Cerebellar nuclear complex (tissue), 1 donor: ENCODE measurements around the gene ZNF497.
"Not testable (repeated sequence)": the region's sequence is repeated elsewhere in the genome, so short reads cannot be mapped to it uniquely, and the experiment has no call there.

ENCODE experiments used
- DNase-seq, 2 experiments: peaks; one replicate each; lab custom pipeline; 2025; lab: John Stamatoyannopoulos, UW

Gene ZNF497

GRCh38 chr19:58394821-58395219, 32.3 kb upstream of the ZNF497 start:
- DNase-seq, result no peak

DNA sequence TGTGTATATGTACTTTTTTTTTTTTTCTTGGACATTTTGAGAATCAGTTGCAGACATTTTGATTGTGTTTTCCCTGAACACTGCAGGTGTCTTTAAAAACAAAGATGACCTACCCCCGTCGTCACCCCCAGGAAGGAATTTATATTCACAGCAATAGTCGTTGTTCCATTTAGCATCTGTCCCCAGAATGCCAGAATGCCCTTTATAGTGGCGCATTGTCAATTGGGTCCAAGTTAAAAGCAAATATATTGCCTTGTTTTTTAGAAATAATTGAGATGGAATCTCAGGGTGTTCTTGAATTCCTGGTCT, 31.1 kb upstream of the ZNF497 start:
- DNase-seq, result no peak

- DNase-seq, result no peak
Observed at GRCh38 chr19:58392945-58393724, 30.6 kb upstream of the ZNF497 start.

- DNase-seq, result no peak
Observed at GRCh38 chr19:58388175-58388526, 25.6 kb upstream of the ZNF497 start.

DNA sequence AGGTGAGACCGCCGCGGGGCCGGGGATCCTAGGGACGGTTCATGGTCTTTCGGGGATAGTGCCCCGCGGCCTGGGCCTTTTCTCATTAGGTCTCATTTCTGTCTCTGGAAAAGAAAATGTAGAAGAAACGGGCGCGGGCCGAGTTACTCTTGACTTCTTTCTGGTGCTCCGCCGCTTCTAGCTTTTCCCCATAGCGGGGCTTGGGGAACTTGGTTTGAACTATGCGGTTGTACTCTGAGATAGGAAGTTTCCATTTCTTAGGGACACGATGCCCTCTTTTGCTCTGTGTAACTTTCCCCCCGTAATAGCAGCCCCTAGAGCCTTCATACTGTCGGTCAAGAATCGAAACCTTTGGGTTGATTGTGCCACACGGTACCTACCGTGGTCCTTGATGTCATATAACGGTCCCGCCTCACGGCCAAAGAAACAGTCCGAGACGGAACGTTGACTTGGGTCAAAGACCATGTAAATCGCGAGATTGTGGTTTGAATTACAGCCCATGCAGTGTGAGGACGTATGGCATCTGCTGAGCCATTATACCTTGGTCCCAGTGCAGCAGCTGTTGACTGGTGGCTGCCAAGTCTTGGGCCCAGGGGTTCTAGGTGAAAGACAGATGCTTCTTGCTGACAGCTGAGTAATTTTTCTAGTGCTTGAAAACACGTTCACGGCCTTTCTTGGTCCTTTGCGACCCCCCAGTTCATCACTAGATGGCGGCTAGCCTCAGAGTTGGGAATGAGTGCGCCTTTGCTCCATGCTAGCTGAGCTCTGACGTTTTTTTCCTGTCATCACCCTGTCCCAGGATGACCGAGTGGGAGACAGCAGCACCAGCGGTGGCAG, 25.0 kb upstream of the ZNF497 start:
- DNase-seq, result no peak

DNA sequence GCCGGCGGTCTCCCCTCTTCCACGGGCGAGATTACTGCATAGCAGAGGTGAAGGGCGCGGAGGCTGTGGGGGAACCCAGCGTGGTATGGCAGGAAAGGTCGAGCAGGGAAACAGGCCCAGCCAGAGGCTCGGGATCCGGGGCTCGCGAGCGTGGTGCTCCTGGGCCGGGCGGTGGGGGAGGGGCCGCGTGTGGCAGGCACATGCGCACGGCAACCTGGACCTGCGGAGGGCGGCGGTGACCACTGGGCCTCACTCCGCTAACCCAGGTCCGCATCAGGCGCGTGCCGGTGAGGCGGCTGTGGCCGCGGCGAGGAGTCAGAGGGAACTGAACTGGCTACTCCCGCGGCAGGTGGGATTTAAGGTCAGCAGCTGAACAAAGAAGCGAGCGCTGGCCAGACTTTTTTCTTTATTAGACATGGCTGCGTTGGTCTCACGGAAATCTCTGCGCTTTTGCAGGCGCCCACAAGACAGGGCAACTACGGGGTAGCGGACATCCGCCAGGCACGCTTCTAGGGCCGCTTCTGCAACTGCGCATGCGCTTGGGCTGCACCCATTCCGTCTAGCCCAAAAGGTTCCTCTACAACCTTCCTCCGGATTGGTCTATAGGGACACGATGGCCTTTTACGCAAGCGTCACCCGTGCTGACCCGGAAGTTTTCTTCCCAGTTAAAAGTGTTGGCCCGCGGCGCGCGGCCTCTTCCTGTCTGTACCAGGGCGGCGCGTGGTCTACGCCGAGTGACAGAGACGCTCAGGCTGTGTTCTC, 24.2 kb upstream of the ZNF497 start, which contains the start of gene RPS5:
RPS5 (plus strand) TSS at position 694 of the 762 bp plus-strand sequence. CDS start 869 bp downstream, outside the sequence.
- peak; percentile 88 to 93 for DNase-seq

DNA sequence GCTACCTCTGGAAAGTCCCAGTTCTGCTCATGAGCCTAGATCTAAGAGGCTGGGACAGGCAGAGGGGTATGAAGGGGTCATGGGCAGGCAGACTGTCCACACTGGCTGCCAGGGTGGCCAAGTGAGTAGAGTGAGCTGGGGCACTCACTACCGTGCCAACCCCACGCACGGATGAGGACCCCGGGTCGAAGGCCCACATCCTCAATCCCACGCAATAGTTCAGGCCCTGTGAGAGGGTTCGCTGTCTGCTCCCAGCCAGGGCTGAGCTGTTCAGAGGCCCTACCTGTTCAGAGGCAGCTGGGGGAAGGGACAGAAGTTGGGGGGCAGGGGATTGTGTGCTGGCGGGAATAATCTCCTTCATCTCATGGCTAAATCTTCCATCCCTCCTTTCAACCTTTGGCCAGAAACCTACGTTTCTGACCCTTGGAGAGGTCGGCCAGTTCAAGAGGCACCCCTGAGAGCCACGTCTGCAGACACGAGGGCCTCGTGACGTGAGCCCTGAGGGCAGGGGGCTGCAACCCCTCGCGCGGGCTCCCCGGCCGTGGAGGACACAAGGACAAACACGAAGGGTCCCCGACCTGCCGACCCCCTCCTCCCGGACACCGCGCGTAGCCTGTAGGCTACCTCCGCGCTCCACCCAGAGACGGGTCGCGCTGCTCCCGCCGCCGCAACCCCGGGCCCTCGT, 23.5 kb upstream of the ZNF497 start:
- no peak for DNase-seq

DNA sequence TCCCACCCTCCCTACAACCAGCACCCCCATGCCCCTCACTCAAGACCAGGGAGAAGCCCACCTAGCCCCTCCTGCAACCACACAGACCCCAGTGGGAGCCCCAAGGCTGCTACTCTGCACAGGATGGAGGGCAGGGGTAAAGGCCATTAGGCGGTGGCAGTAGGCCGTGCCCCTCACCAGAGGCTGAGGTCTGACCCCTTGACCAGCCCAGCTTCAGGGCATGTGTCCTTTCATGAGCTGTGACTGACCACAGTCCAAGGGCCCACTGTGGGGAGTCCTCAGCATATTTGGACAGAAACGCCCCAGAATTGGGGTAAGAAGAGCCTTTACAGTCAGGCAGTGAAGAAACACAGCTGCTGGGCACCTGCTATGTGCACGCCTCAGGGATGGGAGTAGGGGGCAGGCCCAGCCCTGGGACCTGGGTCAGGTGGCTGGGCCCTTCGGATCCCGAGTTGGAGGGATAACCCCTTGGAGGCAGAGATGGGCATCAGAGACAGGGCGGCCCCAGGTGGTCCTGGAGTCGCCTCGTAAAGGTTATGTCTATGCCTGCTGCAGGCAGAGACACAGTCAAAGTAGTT, 22.9 kb upstream of the ZNF497 start:
- no peak for DNase-seq

GRCh38 chr19:58382997-58383603, 20.5 kb upstream of the ZNF497 start:
- no peak for DNase-seq

GRCh38 chr19:58381460-58382212, 19.1 kb upstream of the ZNF497 start:
- no peak for DNase-seq

DNA sequence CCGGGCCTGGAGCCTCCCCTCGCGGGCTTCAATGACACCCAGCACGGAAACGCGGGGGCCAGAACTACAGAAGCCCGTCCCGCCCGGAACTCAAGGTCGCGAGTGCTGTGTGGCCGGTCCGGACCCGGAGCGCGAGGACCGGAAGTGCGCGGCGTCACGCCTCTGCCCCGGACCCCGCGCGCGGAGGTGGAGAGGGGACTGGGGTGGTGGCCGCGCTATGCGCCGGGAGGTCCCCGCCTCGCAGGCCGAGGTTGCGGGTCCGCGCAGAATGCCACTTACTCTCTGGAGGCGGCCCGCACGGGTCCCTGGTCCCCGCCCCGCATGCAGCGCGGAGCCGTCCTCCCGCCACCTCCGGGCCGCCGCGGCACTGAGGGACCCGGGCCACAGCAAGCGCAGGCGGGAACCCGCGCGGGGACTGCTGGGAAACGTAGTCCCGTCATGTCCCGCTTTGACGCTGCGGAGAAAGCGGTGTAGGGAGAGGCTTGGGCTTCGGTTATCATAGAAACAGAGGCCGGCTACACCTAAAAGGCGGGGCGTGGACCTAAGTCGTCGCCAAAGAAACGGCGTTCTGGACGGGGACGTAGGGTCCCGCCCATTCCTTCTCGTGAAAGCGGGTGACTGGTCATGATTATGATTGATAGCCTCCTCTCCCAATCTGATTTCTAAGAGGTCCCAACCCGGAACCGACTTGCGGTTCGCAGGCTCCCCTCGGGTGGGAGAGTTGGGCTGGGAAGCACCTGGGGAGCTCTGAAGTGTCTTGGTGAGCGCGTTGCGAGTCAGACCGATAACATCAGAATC, 18.3 kb upstream of the ZNF497 start, which contains the start of gene ZNF837:
ZNF837 (minus strand) TSS at position 369 of the 798 bp plus-strand sequence. CDS start 11,698 bp downstream, outside the sequence.
- peak; percentile 95 to 96 for DNase-seq

GRCh38 chr19:58380037-58380661, 17.6 kb upstream of the ZNF497 start:
- no peak for DNase-seq

GRCh38 chr19:58379246-58379645, 16.7 kb upstream of the ZNF497 start:
- DNase-seq, result no peak

GRCh38 chr19:58376724-58377123, 14.2 kb upstream of the ZNF497 start:
- not testable (repeated sequence) for DNase-seq

- no peak for DNase-seq
Observed at GRCh38 chr19:58374200-58374599, 11.6 kb upstream of the ZNF497 start.

DNA sequence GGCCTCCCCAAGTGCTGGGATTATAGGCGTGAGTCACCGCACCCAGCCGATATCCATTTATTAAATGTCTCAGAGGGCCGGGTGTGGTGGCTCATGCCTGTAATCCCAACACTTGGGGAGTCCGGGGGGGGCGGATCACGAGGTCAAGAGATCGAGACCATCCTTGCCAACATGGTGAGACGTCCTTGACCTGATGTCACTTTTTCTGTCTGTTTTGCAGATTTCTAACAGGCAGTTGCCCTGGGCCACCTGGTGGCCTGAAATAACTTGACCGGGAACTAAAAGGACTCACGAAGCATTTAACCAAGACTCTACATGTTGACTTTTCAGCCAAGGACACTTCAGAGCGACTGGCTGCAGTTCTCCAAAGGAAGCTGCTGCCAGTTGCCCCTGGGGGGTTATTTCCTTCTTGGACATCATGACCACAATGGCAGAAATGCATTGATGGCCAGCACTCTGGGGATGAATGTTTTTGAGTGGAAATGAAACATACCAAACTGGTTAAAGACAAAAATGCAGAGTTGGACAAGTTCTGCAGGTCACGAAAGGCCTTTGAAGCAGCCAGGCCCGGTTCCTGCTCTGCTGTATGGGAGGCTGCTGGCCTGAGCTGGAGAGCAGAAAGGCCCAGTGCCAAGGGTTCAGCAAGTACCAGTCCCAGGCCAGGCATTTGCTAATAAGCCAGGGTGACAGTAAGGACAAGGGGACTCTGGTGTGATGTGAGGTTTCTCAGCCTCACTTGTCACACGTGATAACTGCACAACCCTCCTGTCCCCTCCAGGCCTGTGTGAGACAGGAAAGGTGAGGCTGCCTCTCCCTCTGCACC, 10.0 kb upstream of the ZNF497 start:
- DNase-seq, result no peak

DNA sequence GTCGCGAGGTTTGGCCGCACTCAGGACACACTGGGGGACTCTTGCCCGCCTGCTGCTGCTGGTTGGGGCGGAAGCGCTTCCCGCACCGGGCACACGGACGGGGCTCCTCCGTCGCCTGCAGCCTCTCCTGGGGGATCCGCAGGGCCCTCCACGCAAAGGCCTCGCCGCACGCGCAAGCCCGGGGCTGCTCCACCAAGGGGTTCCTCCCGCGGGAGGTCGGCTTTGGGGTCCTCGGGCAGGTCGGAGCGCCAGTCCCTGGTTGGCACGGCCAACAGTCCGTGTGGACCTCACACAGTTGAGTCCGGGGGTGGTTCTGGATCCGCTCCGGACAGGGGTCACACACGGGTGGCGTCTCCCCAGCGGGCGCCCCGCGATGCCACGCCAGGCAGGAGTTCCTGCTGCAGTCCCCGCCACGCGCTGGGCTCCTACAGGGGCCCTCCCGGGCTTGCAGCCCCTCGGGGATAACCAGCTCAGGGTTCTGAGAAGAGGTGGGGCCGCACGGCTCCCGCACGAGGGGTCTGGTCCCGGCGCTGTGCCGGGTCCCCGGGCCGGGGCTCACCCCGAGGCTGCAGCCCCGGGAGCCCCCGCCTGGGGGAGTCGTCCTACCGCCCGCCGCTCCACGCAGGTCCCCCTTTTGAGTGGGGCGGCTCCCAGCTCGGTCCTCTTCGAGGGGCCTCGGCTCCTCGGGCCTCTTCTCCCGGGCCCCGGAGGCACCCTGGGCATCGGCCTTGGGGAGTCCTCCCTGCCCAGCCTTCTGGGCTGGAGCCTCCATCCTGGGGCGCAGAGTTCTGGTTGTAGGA, 6.2 kb upstream of the ZNF497 start:
- DNase-seq, result no peak
